ENCODE results near the gene OTUD3.
"Not testable (repeated sequence)": the region's sequence is repeated elsewhere in the genome, so short reads cannot be mapped to it uniquely, and the experiment has no call there.

The OTUD3 gene

GRCh38 chr1:19882111-19883071 lies at the start of gene OTUD3:
Gene OTUD3 (plus strand): TSS chr1:19882395. CDS start chr1:19882514, 119 bp downstream.
- peak; percentile 99 for DNase-seq

- DNase-seq = no peak
Observed at GRCh38 chr1:19835578-19835977, 46.6 kb upstream of the OTUD3 start.

DNA sequence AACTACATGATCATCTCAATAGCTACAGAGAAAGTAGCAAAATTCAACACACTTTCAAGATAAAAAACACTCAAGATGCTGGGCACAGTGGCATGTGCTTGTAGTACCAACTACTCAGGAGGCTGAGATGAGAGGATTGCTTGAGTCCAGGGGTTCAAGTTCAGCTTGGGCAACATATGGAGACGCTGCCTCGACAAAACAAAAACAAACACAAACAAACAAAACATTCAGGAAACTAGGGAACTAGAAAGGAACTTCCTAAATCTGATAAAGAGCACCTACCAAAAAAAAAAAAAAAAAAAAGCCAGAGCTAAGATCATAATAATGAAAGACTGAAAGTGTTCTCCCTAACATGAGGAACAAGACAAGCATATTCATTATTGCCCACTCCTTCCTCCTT lies 44.3 kb upstream of the OTUD3 start:
- no peak for DNase-seq

DNA sequence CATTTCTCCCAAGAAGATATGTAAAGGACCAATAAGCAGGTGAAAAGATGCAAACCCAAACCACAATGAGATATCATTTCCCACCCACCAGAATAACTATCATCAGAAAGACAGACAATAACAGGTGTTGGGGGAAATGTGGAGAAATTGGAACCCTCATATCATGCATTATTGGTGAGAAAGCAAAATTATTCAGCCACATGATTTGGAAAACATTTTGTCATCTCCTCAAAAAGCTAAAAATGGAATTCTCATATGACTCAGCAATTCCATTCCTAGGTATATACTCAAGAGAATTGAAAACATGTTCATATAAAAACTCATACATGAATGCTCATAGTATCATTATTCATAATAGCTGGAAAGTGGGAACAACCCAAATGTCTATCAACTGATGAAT lies 42.0 kb upstream of the OTUD3 start:
- no peak for DNase-seq

- DNase-seq = no peak
Observed at GRCh38 chr1:19844731-19845495, 37.3 kb upstream of the OTUD3 start.

DNA sequence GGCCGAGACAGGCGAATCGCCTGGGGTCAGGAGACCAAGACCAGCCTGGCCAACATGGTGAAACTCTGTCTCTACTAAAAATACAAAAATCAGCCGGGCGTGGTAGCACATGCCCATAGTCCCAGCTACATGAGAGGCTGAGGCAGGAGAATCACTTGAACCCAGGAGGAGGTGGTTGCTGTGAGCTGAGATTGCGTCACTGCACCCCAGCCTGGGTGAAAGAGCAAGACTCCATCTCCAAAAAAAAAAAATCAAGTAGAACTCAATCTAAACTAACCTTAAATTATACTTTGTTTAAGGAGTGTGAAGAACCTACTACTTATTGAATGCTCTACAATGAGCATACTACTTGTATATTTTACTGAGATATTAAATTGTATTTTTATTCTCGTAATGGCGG lies 36.6 kb upstream of the OTUD3 start:
- DNase-seq = no peak

DNA sequence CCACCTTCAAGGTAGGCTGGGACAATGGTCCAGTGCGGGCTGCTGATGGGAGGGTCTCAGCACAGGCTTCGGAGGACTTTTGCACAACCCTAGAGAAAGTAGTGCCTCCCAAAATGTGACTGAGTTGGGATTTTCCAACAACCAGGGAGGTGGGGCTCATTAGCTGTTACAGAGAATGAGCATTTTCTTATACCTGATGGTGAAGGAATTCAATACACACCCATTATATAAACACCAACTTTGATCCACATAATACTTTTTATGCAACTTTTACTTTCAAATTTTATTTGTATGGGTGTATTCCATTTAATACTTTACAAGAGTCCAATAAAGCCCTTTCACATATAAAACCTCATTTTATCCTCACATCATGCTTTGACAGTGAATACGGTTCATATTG lies 35.9 kb upstream of the OTUD3 start:
- DNase-seq = no peak

DNA sequence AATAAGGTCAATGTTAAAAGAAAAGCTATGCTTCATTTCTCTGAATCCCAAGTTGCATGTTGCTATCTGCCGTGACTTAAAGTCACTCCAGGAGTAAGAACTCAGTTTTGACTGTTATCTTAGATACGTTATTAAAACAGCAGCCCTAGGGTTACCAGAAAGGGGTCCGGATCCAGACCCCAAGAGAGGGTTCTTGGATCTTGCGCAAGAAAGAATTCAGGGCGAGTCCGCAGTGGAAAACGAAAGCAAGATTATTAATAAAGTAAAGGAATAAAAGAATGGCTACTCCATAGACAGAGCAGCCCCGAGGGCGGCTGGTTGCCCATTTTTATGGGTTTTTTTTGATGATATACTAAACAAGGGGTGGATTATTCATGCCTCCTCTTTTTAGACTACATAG lies 34.9 kb upstream of the OTUD3 start:
- not testable (repeated sequence) for DNase-seq

DNA sequence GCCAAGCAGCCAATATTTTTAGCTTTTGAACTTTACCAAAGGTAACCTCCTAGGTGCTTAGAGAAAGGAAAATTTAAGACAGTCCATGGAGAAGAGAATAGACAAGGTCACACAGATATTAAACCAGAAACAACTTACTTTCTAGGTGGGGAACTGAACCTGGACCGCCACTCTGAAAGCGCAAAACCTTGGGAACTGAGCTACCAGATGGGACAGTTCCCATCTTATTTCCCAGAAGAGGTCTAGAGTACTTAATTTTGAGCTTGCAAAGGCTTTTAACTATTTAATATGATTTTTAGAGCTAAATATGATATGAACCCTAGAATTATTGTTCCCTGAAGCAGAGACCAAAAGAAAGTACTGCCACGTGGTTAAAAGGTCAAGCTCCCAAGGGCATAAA lies 32.9 kb upstream of the OTUD3 start:
- DNase-seq = not testable (repeated sequence)

- DNase-seq = no peak
Observed at GRCh38 chr1:19850214-19850613, 32.0 kb upstream of the OTUD3 start.

GRCh38 chr1:19852036-19852435 lies 30.2 kb upstream of the OTUD3 start:
- no peak for DNase-seq

DNA sequence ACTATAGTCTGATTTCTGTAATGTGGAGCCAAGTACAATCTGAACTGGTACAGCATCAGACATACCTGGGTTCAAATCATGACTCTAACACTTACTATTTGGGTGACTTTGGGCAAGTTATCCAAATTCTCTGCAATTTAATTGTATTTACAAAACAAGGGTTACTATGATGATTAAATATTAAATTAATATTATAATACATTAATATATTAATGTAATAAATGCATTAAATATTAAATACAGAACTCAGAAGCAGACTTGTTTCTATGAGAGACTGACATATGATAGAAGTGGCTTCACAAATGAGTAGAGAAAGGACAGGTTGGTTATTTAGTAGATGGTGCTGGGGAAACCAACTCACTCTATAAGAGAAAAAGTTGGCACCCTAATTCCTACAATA lies 27.3 kb upstream of the OTUD3 start:
- no peak for DNase-seq

- no peak for DNase-seq
Observed at GRCh38 chr1:19858893-19859292, 23.3 kb upstream of the OTUD3 start.

- DNase-seq = no peak
Observed at GRCh38 chr1:19859876-19860275, 22.3 kb upstream of the OTUD3 start.

GRCh38 chr1:19860418-19860817 lies 21.8 kb upstream of the OTUD3 start:
- no peak for DNase-seq

DNA sequence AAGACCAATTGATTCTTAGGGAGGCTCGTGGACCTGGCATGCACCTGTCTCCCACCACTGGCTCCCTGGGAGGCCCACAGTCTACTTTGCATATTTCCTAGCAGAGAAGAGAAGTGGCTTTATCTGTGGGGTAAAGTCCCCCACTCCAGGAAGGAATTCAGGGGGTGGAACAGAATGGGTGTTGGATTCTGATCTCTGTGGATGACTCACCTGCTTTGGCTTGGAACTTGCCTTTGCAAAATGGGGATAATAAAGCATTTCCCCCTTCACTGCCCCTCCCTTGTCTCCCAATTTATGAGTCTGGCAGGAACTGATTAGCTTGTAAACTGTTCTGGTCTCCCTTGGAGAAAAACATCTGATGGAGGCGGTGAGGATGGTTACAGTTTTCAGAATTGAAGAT lies 21.2 kb upstream of the OTUD3 start:
- DNase-seq = no peak

- no peak for DNase-seq
Observed at GRCh38 chr1:19861842-19862530, 20.2 kb upstream of the OTUD3 start.

- DNase-seq = no peak
Observed at GRCh38 chr1:19862944-19863343, 19.3 kb upstream of the OTUD3 start.

DNA sequence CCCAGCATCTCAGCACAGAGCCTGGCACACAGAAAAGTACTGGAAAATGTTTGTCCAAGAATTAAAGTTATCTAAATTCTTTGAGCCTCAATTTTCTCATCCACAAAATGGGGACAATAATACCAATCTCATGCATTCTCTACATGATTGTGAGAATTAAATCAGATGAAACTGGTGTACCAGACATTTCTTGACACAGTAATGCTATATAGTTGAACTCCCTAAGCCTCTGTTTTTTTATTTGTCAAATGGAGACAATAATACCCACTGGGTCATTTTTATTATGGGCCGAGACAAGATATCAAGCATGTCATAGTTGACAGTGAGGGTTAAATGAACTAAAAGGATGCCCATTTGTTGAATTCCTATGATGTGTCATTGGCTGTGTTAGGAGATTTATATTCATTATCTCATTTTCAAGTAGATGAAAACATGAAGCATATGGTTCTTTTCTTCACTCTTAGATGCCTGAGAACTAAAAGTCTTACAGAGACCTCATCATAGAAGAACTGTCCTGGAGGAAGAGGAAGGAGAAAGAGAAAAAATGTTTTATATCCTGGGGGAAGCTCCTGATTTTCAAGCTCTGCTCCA lies 17.5 kb upstream of the OTUD3 start:
- DNase-seq = no peak

GRCh38 chr1:19866029-19866428 lies 16.2 kb upstream of the OTUD3 start:
- DNase-seq = no peak

- no peak for DNase-seq
Observed at GRCh38 chr1:19866758-19867157, 15.4 kb upstream of the OTUD3 start.

- DNase-seq = not testable (repeated sequence)
Observed at GRCh38 chr1:19868575-19868974, 13.6 kb upstream of the OTUD3 start.

DNA sequence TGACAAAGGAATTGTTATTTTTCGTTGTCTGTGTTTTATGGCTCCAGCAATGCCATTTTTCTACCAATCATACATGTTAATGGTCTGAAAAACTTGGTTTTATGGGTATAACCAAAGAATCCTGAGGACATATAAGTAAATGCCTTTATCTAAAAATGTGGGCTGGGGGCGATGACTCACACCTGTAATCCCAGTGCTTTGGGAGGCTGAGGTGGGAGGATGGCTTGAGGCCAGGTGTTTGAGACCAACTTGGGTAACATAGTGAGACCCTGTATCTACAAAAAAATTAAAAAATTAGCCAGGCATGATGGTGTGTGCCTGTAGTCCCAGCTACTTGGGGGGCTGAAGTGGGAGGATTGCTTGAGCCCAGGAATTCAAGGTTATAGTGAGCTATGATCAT lies 12.7 kb upstream of the OTUD3 start:
- DNase-seq = not testable (repeated sequence)

All from DMS79 (cell line).